Activated naive CD8-positive, alpha-beta T cell treated with anti-CD3 and anti-CD28 coated beads, Interleukin-2, amount 50 U/mL, for 24 hours (primary cell): ENCODE data around the gene KLK6.

ENCODE experiments used
- ATAC-seq: fragments of 150-1000 bp; cut with Tn5 transposase; one replicate; pipeline ENCODE4 v1.10.0; 2021
- DNase-seq: peaks from one replicate; pipeline ENCODE4 v3.0.0; 2021
- H3K27ac Mint-ChIP-seq: one replicate; pipeline ENCODE4 v1.8.0; 2021; ENCODE audit warnings: mild to moderate bottlenecking, mixed read lengths
- H3K27me3 Mint-ChIP-seq: one replicate; pipeline ENCODE4 v1.8.0; 2021; ENCODE audit warnings: mixed read lengths
- H3K36me3 Mint-ChIP-seq: one replicate; pipeline ENCODE4 v1.8.0; 2021; ENCODE audit warnings: low read depth, mixed read lengths
- H3K4me1 Mint-ChIP-seq: one replicate; pipeline ENCODE4 v1.8.0; 2021; ENCODE audit warnings: mixed read lengths
- H3K4me3 Mint-ChIP-seq: one replicate; pipeline ENCODE4 v1.8.0; 2021; ENCODE audit warnings: mild to moderate bottlenecking, moderate library complexity, mixed read lengths
- H3K9me3 Mint-ChIP-seq: one replicate; pipeline ENCODE4 v1.8.0; 2021; ENCODE audit warnings: mixed read lengths

Gene KLK6

DNA sequence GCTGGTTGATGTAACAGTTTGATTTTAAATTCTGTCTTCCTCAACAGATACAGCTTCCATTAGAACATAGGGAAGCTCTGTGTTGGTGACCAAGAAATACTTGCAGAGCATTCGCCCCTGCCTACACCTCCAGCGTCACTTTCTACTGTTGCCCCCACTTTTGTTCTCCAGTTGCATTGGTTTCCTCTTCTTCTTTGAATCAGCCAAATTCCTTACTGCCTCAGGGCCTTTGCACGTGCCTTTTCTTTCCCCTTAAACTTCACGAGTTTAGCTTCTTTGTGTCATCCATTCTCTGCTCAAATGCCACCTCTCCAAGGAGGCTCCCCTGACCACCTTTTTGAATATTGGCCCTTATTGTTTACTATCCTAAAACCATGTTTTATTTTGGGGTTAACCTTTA, 22.3 kb downstream of the KLK6 start:
- no peaks in the 10 kb centered on the region for H3K36me3 Mint-ChIP-seq
- ATAC-seq (no peak), DNase-seq (no peak)
- H3K4me1 Mint-ChIP-seq: no peaks in the 10 kb centered on the region
- no peak overlapping the region for H3K27ac Mint-ChIP-seq
- peaks cover 3% of the 10 kb centered on the region for H3K9me3 Mint-ChIP-seq
- H3K27me3 Mint-ChIP-seq: peaks cover 25% of the 10 kb centered on the region
- H3K4me3 Mint-ChIP-seq: no peak overlapping the region

- no peak overlapping the region for H3K4me3 Mint-ChIP-seq
- no peaks in the 10 kb centered on the region for H3K4me1 Mint-ChIP-seq
- ATAC-seq (no peak), DNase-seq (no peak)
- peaks cover 25% of the 10 kb centered on the region for H3K27me3 Mint-ChIP-seq
- H3K36me3 Mint-ChIP-seq: no peaks in the 10 kb centered on the region
- peaks cover 5% of the 10 kb centered on the region for H3K9me3 Mint-ChIP-seq
- no peak overlapping the region for H3K27ac Mint-ChIP-seq
Observed at GRCh38 chr19:50944795-50945194, 24.6 kb downstream of the KLK6 start.

DNA sequence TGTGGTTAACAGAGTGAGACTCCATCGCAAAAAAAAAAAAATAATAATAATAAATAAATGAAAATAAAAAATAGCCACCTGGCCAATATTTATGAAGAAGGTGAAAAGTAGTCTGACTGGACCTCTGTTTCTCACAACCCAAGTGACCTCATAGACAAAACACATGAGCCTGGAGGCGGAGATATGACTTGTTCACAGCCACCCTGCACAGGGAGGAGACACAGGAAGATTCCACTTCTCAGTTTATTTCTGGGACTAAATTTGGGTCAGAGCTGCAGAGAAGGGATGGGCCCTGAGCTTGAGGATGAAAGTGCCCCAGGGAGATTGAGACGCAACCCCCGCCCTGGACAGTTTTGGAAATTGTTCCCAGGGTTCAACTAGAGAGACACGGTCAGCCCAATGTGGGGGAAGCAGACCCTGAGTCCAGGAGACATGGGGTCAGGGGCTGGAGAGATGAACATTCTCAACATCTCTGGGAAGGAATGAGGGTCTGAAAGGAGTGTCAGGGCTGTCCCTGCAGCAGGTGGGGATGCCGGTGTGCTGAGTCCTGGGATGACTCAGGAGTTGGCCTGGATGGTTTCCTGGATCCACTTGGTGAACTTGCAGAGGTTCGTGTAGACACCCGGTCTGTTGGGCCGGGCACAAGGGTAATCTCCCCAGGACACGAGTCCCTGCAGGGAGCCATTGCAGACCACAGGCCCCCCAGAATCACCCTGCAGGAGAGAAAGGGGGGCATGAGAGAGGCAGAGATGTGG, 26.1 kb downstream of the KLK6 start:
- no peak overlapping the region for H3K27ac Mint-ChIP-seq
- no peaks in the 10 kb centered on the region for H3K4me1 Mint-ChIP-seq
- H3K27me3 Mint-ChIP-seq: peaks cover 25% of the 10 kb centered on the region

DNA sequence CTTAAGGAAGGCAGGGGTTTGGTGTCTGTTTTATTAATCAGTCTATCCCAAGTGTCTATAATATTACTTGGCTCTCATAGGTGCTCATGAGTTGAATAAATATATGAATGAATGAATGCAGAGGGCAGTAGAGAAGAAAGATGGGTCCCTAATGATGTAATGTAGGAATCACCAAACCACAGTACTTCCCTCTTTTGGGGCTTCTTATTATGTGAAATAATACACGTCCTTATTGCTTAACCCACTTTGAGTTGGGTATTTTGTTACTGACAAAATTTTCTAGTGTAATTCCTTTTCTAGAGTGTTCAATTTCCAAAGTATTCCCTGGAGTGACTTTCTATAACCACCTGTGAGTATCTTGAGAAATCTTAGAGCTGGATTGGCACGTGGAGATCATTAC, 29.8 kb downstream of the KLK6 start:
- no peak for ATAC-seq
- Mint-ChIP-seq H3K4me3 (no peak overlapping the region), H3K27ac (no peak overlapping the region), H3K9me3 (peaks cover 10% of the 10 kb centered on the region), H3K27me3 (peaks cover 24% of the 10 kb centered on the region), H3K36me3 (no peaks in the 10 kb centered on the region), H3K4me1 (no peaks in the 10 kb centered on the region)
- DNase-seq: no peak

More for the DNA sequence above, 26.1 kb downstream of the KLK6 start:
- Mint-ChIP-seq H3K4me3 (no peak overlapping the region), H3K36me3 (no peaks in the 10 kb centered on the region), H3K9me3 (peaks cover 10% of the 10 kb centered on the region)
- DNase-seq: no peak
- no peak for ATAC-seq

- no peaks in the 10 kb centered on the region for H3K36me3 Mint-ChIP-seq
- H3K4me1 Mint-ChIP-seq: no peaks in the 10 kb centered on the region
- ATAC-seq (no peak), DNase-seq (no peak)
- H3K27me3 Mint-ChIP-seq: peaks cover 37% of the 10 kb centered on the region
- no peak overlapping the region for H3K27ac Mint-ChIP-seq
- H3K9me3 Mint-ChIP-seq: no peaks in the 10 kb centered on the region
- H3K4me3 Mint-ChIP-seq: no peak overlapping the region
Observed at GRCh38 chr19:50933640-50934039, 35.8 kb downstream of the KLK6 start.

DNA sequence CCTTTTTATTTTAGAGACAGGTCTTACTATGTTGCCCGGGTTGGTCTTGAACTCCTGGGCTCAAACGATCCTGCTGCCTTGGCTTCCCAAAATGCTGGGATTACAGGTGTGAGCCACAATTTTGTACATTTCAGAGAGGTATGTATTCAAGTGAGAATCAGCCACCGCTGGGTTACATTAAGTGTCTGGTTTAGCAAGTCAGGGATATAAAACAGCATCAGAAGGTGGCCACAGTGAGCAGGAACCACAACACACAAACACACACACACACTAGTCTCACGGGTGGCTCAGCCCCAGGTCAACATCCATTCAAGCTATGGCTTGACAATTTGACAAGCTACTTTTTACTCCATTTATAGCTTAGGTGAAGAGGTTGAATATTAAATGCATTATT, 36.7 kb downstream of the KLK6 start:
- no peaks in the 10 kb centered on the region for H3K4me1 Mint-ChIP-seq
- peaks cover 41% of the 10 kb centered on the region for H3K27me3 Mint-ChIP-seq
- H3K36me3 Mint-ChIP-seq: no peaks in the 10 kb centered on the region
- no peak overlapping the region for H3K27ac Mint-ChIP-seq
- H3K4me3 Mint-ChIP-seq: no peak overlapping the region
- DNase-seq (no peak), ATAC-seq (no peak)
- H3K9me3 Mint-ChIP-seq: no peaks in the 10 kb centered on the region

GRCh38 chr19:50932018-50932689, 37.2 kb downstream of the KLK6 start:
- H3K4me3 Mint-ChIP-seq: no peak overlapping the region
- ATAC-seq: no peak
- H3K36me3 Mint-ChIP-seq: no peaks in the 10 kb centered on the region
- DNase-seq: no peak
- H3K27ac Mint-ChIP-seq: no peak overlapping the region
- H3K4me1 Mint-ChIP-seq: no peaks in the 10 kb centered on the region
- no peaks in the 10 kb centered on the region for H3K9me3 Mint-ChIP-seq
- H3K27me3 Mint-ChIP-seq: peaks cover 42% of the 10 kb centered on the region

GRCh38 chr19:50931023-50931422, 38.4 kb downstream of the KLK6 start:
- Mint-ChIP-seq H3K4me3 (no peak overlapping the region), H3K36me3 (no peaks in the 10 kb centered on the region), H3K27me3 (peaks cover 44% of the 10 kb centered on the region), H3K4me1 (no peaks in the 10 kb centered on the region), H3K9me3 (no peaks in the 10 kb centered on the region), H3K27ac (no peak overlapping the region)
- ATAC-seq (no peak), DNase-seq (no peak)

DNA sequence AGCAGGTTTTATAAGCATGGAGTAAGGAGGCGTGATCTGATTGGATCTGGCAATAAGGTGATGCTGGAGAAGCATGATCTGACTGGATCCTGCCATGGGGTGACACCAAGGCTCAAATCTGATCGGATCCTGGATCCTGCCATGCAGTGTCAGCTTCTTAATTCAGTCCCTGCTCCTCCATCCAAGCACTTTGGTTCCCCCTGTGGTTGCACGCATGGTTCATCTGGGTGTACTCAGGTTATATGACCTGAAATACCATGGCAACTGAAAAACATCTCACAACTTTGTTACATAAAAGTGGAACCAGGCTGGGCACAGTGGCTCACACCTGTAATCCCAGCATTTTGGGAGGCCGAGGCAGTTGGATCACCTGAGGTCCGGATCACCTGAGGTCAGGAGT, 40.6 kb downstream of the KLK6 start:
- Mint-ChIP-seq H3K9me3 (no peaks in the 10 kb centered on the region), H3K27ac (no peak overlapping the region), H3K4me3 (no peak overlapping the region), H3K27me3 (peaks cover 45% of the 10 kb centered on the region), H3K36me3 (no peaks in the 10 kb centered on the region), H3K4me1 (no peaks in the 10 kb centered on the region)
- no peak for DNase-seq
- no peak for ATAC-seq

- DNase-seq: no peak
- Mint-ChIP-seq H3K36me3 (no peaks in the 10 kb centered on the region), H3K4me1 (peaks cover 9% of the 10 kb centered on the region), H3K27ac (no peak overlapping the region), H3K27me3 (peaks cover 42% of the 10 kb centered on the region), H3K4me3 (no peak overlapping the region), H3K9me3 (no peaks in the 10 kb centered on the region)
- no peak for ATAC-seq
Observed at GRCh38 chr19:50926144-50926543, 43.2 kb downstream of the KLK6 start.

- H3K4me1 Mint-ChIP-seq: peaks cover 9% of the 10 kb centered on the region
- H3K9me3 Mint-ChIP-seq: no peaks in the 10 kb centered on the region
Observed at GRCh38 chr19:50925734-50926133, 43.7 kb downstream of the KLK6 start.

DNA sequence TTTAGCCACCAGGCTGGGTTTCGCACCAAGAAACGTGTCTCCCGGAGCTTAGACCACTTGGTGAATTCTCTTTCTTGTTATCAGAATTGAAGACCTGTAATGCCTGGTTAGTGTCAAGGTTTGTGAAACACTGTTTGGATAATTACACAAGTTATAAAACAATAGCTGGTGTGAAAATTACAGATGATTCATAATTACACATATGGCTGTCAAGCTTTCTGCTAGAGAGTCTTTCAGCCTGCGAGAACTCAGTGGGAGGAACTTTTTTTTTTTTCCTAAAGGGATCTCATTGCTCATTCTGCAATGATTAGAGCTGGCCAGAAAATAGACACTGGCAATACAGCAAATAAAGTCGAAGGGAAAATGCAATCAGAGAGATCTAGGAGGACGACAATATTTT, 44.8 kb downstream of the KLK6 start:
- Mint-ChIP-seq H3K9me3 (no peaks in the 10 kb centered on the region), H3K4me3 (no peak overlapping the region), H3K27me3 (peaks cover 43% of the 10 kb centered on the region), H3K27ac (no peak overlapping the region), H3K4me1 (peaks cover 9% of the 10 kb centered on the region), H3K36me3 (no peaks in the 10 kb centered on the region)
- DNase-seq (no peak), ATAC-seq (no peak)

More at GRCh38 chr19:50925734-50926133, 43.7 kb downstream of the KLK6 start:
- ATAC-seq: no peak
- no peaks in the 10 kb centered on the region for H3K36me3 Mint-ChIP-seq
- DNase-seq: no peak
- H3K4me3 Mint-ChIP-seq: no peak overlapping the region
- peaks cover 39% of the 10 kb centered on the region for H3K27me3 Mint-ChIP-seq
- H3K27ac Mint-ChIP-seq: no peak overlapping the region

DNA sequence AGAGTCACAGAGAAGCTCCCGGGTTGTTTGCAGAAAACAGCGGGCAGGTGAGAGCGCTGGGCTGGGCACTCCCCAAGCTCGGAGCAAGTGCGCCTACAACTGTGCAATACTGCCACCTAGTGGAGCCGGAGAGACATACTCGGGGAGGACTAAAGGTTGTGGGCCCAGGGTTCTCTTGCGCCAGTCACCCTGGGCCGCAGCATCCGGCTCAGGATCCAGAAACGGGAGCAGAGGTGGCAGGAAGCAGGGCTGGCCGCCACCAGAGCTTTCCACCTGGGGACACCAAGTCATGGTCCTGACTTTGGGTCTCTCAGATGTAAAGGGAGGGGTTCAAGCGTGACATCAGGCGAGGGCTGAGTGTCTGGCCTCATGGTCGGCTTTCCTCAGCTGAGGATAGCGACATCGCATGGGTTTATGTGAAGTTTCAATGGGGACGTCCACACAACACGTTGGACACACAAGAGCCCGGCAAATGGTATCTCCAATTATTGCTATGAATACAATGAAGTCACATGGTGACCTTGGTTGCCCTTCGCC, 47.0 kb downstream of the KLK6 start:
- peaks cover 9% of the 10 kb centered on the region for H3K4me1 Mint-ChIP-seq
- peak; percentile 82 for DNase-seq
- peaks cover 45% of the 10 kb centered on the region for H3K27me3 Mint-ChIP-seq
- H3K36me3 Mint-ChIP-seq: no peaks in the 10 kb centered on the region
- no peaks in the 10 kb centered on the region for H3K9me3 Mint-ChIP-seq
- no peak overlapping the region for H3K27ac Mint-ChIP-seq
- H3K4me3 Mint-ChIP-seq: no peak overlapping the region
- ATAC-seq: peak; percentile 99

DNA sequence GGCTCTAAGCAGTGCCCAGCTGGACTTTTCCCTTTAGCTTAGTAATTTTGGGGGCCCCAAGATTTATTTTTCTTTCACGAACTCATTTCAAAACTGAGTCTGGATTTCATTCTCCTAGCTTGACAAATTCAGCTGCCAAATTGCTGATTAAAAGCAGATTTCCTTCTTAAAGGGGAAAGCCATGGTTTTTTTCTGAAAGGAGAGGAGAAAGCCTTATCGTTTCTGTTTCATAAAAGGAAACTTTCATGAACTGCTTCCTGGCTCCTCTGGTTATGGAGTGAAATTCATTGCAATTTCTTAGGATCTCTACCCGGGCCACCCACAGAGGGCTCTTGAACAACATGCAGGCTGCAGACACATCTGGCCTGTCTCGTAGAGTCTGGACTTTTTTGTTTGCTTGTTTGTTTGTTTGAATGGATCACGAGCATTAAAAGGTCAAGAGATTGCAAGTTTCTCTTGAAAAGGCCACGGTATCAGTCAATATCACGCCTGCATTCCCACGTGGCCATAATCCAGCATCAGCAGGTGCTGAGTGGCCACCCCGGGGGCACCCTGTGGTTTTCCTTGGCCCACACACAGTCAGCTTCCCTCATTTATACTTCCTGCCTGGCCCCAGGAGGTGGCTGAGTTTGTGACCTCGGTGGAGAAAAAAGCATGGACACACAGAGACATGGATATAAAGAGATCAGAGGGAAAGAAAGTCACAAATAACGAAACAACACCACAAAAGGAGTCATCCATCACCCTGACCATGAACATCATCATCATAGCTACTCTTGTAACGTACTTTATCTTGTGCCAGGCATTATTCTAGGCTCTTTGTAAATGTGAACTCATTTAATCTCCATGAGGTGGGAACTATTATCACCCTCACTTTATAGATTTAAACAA, 47.7 kb downstream of the KLK6 start:
- DNase-seq (no peak), ATAC-seq (no peak)
- Mint-ChIP-seq H3K27ac (no peak overlapping the region), H3K4me1 (peaks cover 9% of the 10 kb centered on the region), H3K36me3 (no peaks in the 10 kb centered on the region), H3K9me3 (no peaks in the 10 kb centered on the region), H3K27me3 (peaks cover 49% of the 10 kb centered on the region), H3K4me3 (no peak overlapping the region)
